GM12878 (cell line): ENCODE measurements around the gene DOK1. TPM values are rescaled to one million over a fixed set of nuclear protein-coding genes. Genes with fewer than 3 reads are reported as not detected.

Experiments used
- ATAC-seq: fragments of 200-7000 bp; cut with Tn5 transposase; 3 replicates; pipeline ENCODE4 v1.9.1; 2020; ENCODE audit warnings: mild to moderate bottlenecking, moderate library complexity
- BruUV-seq: library from RNA; stranded (reverse); fragments of 400-500 nt; replicated peaks from 2 replicates; lab custom pipeline; 2021; lab: Mats Ljungman, UMichigan
- CTCF ChIA-PET: fragments of 300-600 bp; sonication (Branson Sonifier 250); formaldehyde crosslinking; extraction: SDS; loops from one replicate; lab custom pipeline; 2021; ENCODE audit warnings: inconsistent platforms; lab: Yijun Ruan, JAX
- POLR2A ChIA-PET: fragments of 350-600 bp; formaldehyde crosslinking; extraction: SDS; loops from one replicate; lab custom pipeline; 2021; ENCODE audit warnings: inconsistent platforms; lab: Charles Lee
- RAD21 ChIA-PET: fragments of 300-600 bp; sonication (Branson Sonifier 250); formaldehyde crosslinking; loops from one replicate; lab custom pipeline; 2023; ENCODE audit warnings: antibody characterized with exemption; ENCODE audit not compliant: unreplicated experiment; lab: Charles Lee
- SMC1A ChIA-PET: fragments of 300-600 bp; sonication (Branson Sonifier 250); formaldehyde crosslinking; loops from one replicate; lab custom pipeline; 2023; ENCODE audit not compliant: unreplicated experiment, uncharacterized antibody; lab: Charles Lee
- DNase-seq: peaks from one replicate; pipeline ENCODE4 v3.0.0-alpha.2; 2011; ENCODE audit warnings: low read depth, low spot score
- FAIRE-seq: peaks from 3 replicates; lab custom pipeline; 2011; peaks lifted over from hg19 to GRCh38; lab: Jason Lieb, UNC
- H2AFZ ChIP-seq: 2 replicates; pipeline ENCODE4 v1.6.0; 2011; ENCODE audit warnings: low read depth, low read length, control low read depth; ENCODE audit not compliant: control insufficient read depth
- H3K27ac ChIP-seq: 2 replicates; pipeline ENCODE4 v1.5.1; 2011; ENCODE audit warnings: control low read depth; ENCODE audit not compliant: control insufficient read depth, insufficient read depth
- H3K27me3 ChIP-seq, 2 experiments: replicated peaks in 1 of 2; 2 replicates each; pipeline versions ENCODE4 v1.6.0 to v1.6.1; 2011; ENCODE audit warnings: low read length in 1 of 2; ENCODE audit not compliant: control insufficient read depth in 2 of 2, insufficient read depth in 2 of 2
- H3K36me3 ChIP-seq, 2 experiments: 2 replicates each; pipeline ENCODE4 v1.5.1; 2011; ENCODE audit warnings: low read length in 1 of 2; ENCODE audit not compliant: control insufficient read depth in 2 of 2, insufficient read depth in 2 of 2
- H3K4me1 ChIP-seq: 2 replicates; pipeline ENCODE4 v1.6.1; 2011; ENCODE audit warnings: mild to moderate bottlenecking, low read length, moderate library complexity, mixed read lengths; ENCODE audit not compliant: control insufficient read depth, insufficient read depth
- H3K4me2 ChIP-seq: 2 replicates; pipeline ENCODE4 v1.6.0; 2011; ENCODE audit warnings: control low read depth; ENCODE audit not compliant: control insufficient read depth, insufficient read depth
- H3K4me3 ChIP-seq: fragments of 200-600 bp; sonication (generic); 2 replicates; pipeline ENCODE4 v1.5.1; 2016
- H3K79me2 ChIP-seq: 2 replicates; pipeline ENCODE4 v1.6.0; 2011; ENCODE audit warnings: low read length; ENCODE audit not compliant: control insufficient read depth, insufficient read depth
- H3K9ac ChIP-seq: 2 replicates; pipeline ENCODE4 v1.8.0; 2011; ENCODE audit warnings: low read length, control low read depth, mixed read lengths; ENCODE audit not compliant: control insufficient read depth, insufficient read depth
- H3K9me3 ChIP-seq: replicated peaks from 3 replicates; pipeline ENCODE4 v1.5.1; 2011; ENCODE audit warnings: mild to moderate bottlenecking, low read length; ENCODE audit not compliant: control insufficient read depth, insufficient read depth
- H4K20me1 ChIP-seq: 2 replicates; pipeline ENCODE4 v1.6.0; 2011; ENCODE audit not compliant: control insufficient read depth, insufficient read depth
- HDGF ChIP-seq: fragments of 450-650 bp; IDR thresholded peaks from 2 replicates; pipeline ENCODE4 v1.6.1; 2016; ENCODE audit warnings: antibody characterized with exemption
- MLLT1 ChIP-seq: fragments of 450-650 bp; IDR thresholded peaks from 2 replicates; pipeline ENCODE4 v1.6.1; 2016; ENCODE audit warnings: mild to moderate bottlenecking
- MYB ChIP-seq: fragments of 150-350 bp; IDR thresholded peaks from 2 replicates; pipeline ENCODE4 v1.6.1; 2014; ENCODE audit warnings: mild to moderate bottlenecking, low read depth, low read length, borderline replicate concordance
- NFIC ChIP-seq: IDR thresholded peaks from 2 replicates; pipeline ENCODE4 v1.6.1; 2012; ENCODE audit warnings: low read depth, mild to moderate bottlenecking, inconsistent platforms, low read length, moderate library complexity
- RAD21 ChIP-seq: IDR thresholded peaks from 2 replicates; pipeline ENCODE4 v1.6.1; 2011; ENCODE audit warnings: mild to moderate bottlenecking, low read depth, low read length, moderate library complexity; ENCODE audit not compliant: insufficient read depth
- SMC3 ChIP-seq: IDR thresholded peaks from 2 replicates; pipeline ENCODE4 v1.6.1; 2011; ENCODE audit warnings: low read length, improper control_type of control experiment, borderline replicate concordance
- WGBS: methylation state at CpG from one replicate; pipeline ENCODE4 v1.1.6; 2016; ENCODE audit warnings: low lambda C conversion rate; ENCODE audit not compliant: insufficient replicate concordance, insufficient coverage; ENCODE audit errors: missing lambda C conversion rate; 5-methylcytosine and 5-hydroxymethylcytosine counted together
- in situ Hi-C: fragments of 300-500 bp; cut with MboI; formaldehyde crosslinking; loops from 9 replicates; pipeline ENCODE4 v1.14.3; 2018; ENCODE audit warnings: mixed read lengths
- intact Hi-C: fragments of 100-400 bp; cut with micrococcal nuclease; formaldehyde crosslinking; loops from one replicate; pipeline ENCODE4 v1.14.2; 2022; ENCODE audit not compliant: unreplicated experiment
- polyA plus RNA-seq, 11 experiments: library from polyadenylated mRNA; depleted of rRNA in 4 of 11; unstranded in 6 of 11; stranded (reverse) in 5 of 11; fragments of >200 nt; fragmentation: Nextera tagmentation in 4 of 11; fragmentation: Illumina TruSeq in 1 of 11; extraction: Ambion mirVana in 4 of 11; extraction: Trizol in 1 of 11; gene quantifications; 1 replicate in 1 of 11; 2 replicates in 10 of 11; pipeline versions ENCODE4 v1.2.1 to v1.2.3, GENCODE V29; 2011 to 2016; ENCODE audit warnings: inconsistent platforms in 2 of 11, missing spikeins in 2 of 11, low read depth in 1 of 11
- total RNA-seq, 4 experiments: library from RNA; depleted of rRNA in 3 of 4; stranded (reverse); fragments of >200 nt in 3 of 4; fragmentation: Illumina TruSeq in 1 of 4; extraction: Trizol in 1 of 4; gene quantifications; 2 replicates each; pipeline versions ENCODE4 v1.2.1 to v1.2.3, GENCODE V29; 2013 to 2021

Gene DOK1
- total and polyA plus RNA-seq, 10 of the 15 experiments (the other 5 are each of a cell fraction or from before 2014, with no cell fraction given), result 1.4 to 104 (median 59.7) TPM

- peaks cover 64% of the 10 kb centered on the region for H3K79me2 ChIP-seq
- no peak for ATAC-seq
- ChIA-PET POLR2A (interaction anchor here (1.3 to 17.8 kb wide), 4 partner anchors 9 to 28 kb away, joined by 3 to 441 read pairs (median 6); no protein-coding TSS in a partner anchor), RAD21 (interaction anchor here (3.7 to 8.6 kb wide), 3 partner anchors 21 to 38 kb away, joined by 24 to 94 read pairs (median 53); no protein-coding TSS in a partner anchor), CTCF (interaction anchor here (0.7 to 14.3 kb wide), 4 partner anchors 9 to 66 kb away, joined by 3 to 115 read pairs (median 52); partner anchors contain the start of genes AUP1, CCDC142, DQX1 and HTRA2), SMC1A (interaction anchor here (0.9 to 6.8 kb wide), 6 partner anchors 9 to 37 kb away, joined by 3 to 106 read pairs (median 24); partner anchors contain the start of gene HTRA2)
- H3K27ac ChIP-seq, result peak overlapping the region; percentile 67
- 37% methylated on average over 26 of the region's 26 CpGs for WGBS
- BruUV-seq, result no TSS peak
- peak overlapping the region; percentile 71 for H2AFZ ChIP-seq
- no peaks in the 10 kb centered on the region; a peak in 1 of 4 replicates for H3K36me3 ChIP-seq
- TF ChIP-seq MLLT1 (peak; percentile 17; the same call in 1 of the 2 replicates), RAD21 (no peak), NFIC (no peak), SMC3 (no peak), MYB (no peak), HDGF (no peak)
- H3K4me1 ChIP-seq, result peaks cover 30% of the 10 kb centered on the region
- peak overlapping the region; percentile 95 for H3K4me2 ChIP-seq
- H4K20me1 ChIP-seq, result no peaks in the 10 kb centered on the region
- peak overlapping the region; percentile 95 for H3K4me3 ChIP-seq
- H3K9me3 ChIP-seq, result no peaks in the 10 kb centered on the region
- no peak for FAIRE-seq
- no peak for DNase-seq
- H3K27me3 ChIP-seq, result no peaks in the 10 kb centered on the region
- in situ Hi-C loops, result no loop called here
- intact Hi-C loops, result no loop called here
- H3K9ac ChIP-seq, result peak overlapping the region; percentile 82
These were observed 6.1 kb upstream of the DOK1 start for GRCh38 chr2:74548285-74548899.
